Midbrain (tissue), 1 donor: ENCODE results near the gene SUN2.

Experiments
- DNase-seq: peaks from one replicate; lab custom pipeline; 2025; lab: John Stamatoyannopoulos, UW

The SUN2 gene

GRCh38 chr22:38697425-38698089 lies 58.2 kb downstream of the SUN2 start:
- no peak for DNase-seq

DNA sequence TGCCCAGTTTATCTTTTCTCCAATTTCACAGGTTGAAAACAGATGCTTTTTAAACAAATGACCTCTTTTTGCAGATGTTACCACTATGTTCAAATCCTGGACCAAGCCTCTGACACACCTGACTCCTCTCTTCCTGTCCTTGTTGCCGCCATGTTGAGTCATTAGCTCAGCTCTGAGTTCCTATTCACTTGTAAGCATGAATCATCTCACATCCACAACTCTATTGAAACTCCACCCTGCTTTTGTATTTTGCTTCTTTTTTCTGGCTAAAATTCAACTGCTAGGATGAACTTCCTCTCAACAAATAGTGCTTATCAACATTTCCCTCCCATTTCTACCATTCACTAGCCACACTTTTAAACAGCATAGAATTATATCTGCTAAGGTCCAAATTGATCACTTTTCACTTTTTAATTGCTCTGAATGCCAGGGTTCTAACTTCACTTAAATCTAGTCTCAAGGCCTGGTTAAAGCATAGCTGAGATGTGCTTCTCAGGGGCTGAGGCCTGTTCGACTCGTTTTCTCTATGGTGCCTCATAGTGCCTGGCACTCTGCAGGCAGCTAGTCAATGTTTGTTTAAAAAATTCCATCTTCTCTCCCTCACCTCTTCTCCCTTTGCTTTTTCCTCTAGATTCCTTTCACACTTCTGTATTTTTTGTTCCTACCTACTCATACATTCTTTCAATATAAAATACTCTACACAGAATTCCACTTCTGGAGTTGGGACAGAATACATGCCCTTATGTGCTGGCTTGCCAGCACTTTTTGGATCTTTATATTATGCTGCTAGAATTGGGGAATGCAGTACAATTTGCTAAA lies 59.0 kb downstream of the SUN2 start:
- no peak for DNase-seq

GRCh38 chr22:38694940-38695339 lies 60.9 kb downstream of the SUN2 start:
- no peak for DNase-seq

DNA sequence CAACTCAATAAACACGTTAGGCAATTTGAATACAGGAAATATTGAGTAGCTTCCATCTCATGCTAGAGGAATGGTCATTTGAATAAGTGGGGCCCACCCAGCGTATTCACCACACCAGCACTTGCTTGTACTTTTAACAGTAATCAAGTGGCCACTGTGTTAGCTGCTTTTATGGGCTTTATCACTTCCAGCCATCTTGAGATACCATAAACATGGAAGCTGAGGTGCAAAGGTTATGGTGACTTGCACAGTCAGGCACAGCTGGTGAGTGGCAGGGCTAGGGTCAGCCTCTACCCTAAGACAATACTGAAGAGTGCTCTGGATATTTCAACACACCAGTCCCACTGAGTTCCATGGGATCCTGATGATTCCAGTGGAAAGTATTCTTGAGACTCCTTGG lies 61.7 kb downstream of the SUN2 start:
- no peak for DNase-seq

DNA sequence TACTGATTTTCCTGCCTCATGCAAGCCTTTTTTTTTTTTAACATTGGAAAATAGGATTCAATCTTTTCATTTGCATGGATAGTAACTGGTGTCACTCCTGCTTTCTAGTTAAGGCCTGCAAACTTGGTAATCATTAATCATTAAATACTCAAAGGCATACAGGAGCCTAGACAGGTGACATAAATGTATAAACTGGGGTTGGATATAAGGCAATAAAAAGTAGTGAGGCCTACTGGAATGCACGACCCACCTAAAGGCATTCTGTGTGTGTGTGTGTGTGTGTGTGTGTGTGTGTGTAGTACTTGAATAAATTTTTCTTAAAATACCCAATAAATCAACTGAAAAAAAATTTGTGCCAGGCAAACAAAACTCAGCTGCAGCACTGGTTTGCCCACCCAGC lies 66.1 kb downstream of the SUN2 start:
- no peak for DNase-seq

GRCh38 chr22:38685761-38686160 lies 70.0 kb downstream of the SUN2 start:
- no peak for DNase-seq

GRCh38 chr22:38684895-38685294 lies 70.9 kb downstream of the SUN2 start:
- no peak for DNase-seq
